Measurements from ENCODE around the gene PHF20. TPM values are rescaled to one million over a fixed set of nuclear protein-coding genes. Genes with fewer than 3 reads are reported as not detected.
A peak's percentile ranks its signal among the peaks of the same experiment; 100 is the strongest.

The PHF20 gene
- total RNA-seq, 4 donors from 2014 or later: 35.3 to 109 (median 76.5) TPM

- TF ChIP-seq, protein P1, sequence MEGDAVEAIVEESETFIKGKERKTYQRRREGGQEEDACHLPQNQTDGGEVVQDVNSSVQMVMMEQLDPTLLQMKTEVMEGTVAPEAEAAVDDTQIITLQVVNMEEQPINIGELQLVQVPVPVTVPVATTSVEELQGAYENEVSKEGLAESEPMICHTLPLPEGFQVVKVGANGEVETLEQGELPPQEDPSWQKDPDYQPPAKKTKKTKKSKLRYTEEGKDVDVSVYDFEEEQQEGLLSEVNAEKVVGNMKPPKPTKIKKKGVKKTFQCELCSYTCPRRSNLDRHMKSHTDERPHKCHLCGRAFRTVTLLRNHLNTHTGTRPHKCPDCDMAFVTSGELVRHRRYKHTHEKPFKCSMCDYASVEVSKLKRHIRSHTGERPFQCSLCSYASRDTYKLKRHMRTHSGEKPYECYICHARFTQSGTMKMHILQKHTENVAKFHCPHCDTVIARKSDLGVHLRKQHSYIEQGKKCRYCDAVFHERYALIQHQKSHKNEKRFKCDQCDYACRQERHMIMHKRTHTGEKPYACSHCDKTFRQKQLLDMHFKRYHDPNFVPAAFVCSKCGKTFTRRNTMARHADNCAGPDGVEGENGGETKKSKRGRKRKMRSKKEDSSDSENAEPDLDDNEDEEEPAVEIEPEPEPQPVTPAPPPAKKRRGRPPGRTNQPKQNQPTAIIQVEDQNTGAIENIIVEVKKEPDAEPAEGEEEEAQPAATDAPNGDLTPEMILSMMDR (IDR thresholded peaks at IDR 0.05): no peak
- no peak for TF ChIP-seq POLR2A (IDR thresholded peaks at IDR 0.05)
- H3K36me3 ChIP-seq: no peaks in the 10 kb centered on the region
- no peaks in the 10 kb centered on the region for H3K9me3 ChIP-seq
- peaks cover 3 to 7% of the 10 kb centered on the region in 2 donors for H3K4me1 ChIP-seq
- intact Hi-C loops (cut with DNase I; ENCODE audit: low total_unique reads): no loop called here
- no peak overlapping the region for H3K4me3 ChIP-seq
- no peaks in the 10 kb centered on the region for H3K27me3 ChIP-seq
- DNase-seq: no peak
- no peak overlapping the region for H3K27ac ChIP-seq
Measured at GRCh38 chr20:35788796-35789195, 17.0 kb downstream of the PHF20 start.

- Histone ChIP-seq H3K9me3 (no peaks in the 10 kb centered on the region), H3K27me3 (no peaks in the 10 kb centered on the region), H3K4me3 (no peak overlapping the region), H3K27ac (no peak overlapping the region), H3K36me3 (no peaks in the 10 kb centered on the region), H3K4me1 (peaks cover 3 to 7% of the 10 kb centered on the region in 2 donors)
- TF ChIP-seq, protein P1 (IDR thresholded peaks at IDR 0.05): no peak
- DNase-seq: no peak
- intact Hi-C loops (cut with DNase I; ENCODE audit: low total_unique reads): no loop called here
Measured at GRCh38 chr20:35791097-35791496, 19.3 kb downstream of the PHF20 start.

GRCh38 chr20:35791821-35792220 lies 20.0 kb downstream of the PHF20 start:
- no peak for DNase-seq
- intact Hi-C loops (cut with DNase I; ENCODE audit: low total_unique reads): no loop called here
- Histone ChIP-seq H3K4me1 (peaks cover 3 to 7% of the 10 kb centered on the region in 2 donors), H3K9me3 (no peaks in the 10 kb centered on the region), H3K4me3 (no peak overlapping the region), H3K27ac (peak overlapping the region; percentile 33 to 50), H3K27me3 (no peaks in the 10 kb centered on the region), H3K36me3 (no peaks in the 10 kb centered on the region)
- TF ChIP-seq, protein P1 (IDR thresholded peaks at IDR 0.05): no peak
- TF ChIP-seq POLR2A (IDR thresholded peaks at IDR 0.05): no peak

DNA sequence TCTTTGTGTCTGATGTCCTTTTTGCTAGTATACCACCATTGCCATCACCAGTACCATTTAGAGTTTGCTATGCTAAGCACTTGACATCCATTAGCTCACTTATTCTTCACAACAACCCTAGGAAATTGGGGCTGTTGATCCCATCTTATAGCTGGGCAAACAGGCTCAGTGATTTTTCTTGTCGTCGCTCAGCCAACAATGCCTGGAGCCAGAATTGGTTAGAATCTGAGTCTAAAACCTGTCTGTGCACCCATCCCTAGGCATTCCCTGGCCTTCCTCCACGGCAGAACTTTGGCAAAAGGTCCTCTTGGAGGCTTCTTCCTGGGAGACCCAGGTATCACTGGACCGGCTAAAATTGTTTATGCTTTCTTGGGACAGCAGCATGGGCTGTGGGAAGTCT lies 20.9 kb downstream of the PHF20 start:
- H3K27ac ChIP-seq: peak overlapping the region in 1 of 2 donors; percentile 50
- no peak for DNase-seq

GRCh38 chr20:35796571-35796970 lies 24.8 kb downstream of the PHF20 start:
- no peak for TF ChIP-seq POLR2A (IDR thresholded peaks at IDR 0.05)
- TF ChIP-seq, protein P1 (IDR thresholded peaks at IDR 0.05): no peak
- intact Hi-C loops (cut with DNase I; ENCODE audit: low total_unique reads): no loop called here
- Histone ChIP-seq H3K27ac (no peak overlapping the region), H3K36me3 (no peaks in the 10 kb centered on the region), H3K27me3 (no peaks in the 10 kb centered on the region), H3K4me3 (no peak overlapping the region), H3K9me3 (no peaks in the 10 kb centered on the region), H3K4me1 (peaks cover 3 to 7% of the 10 kb centered on the region in 2 donors)
- no peak for DNase-seq

More for the DNA sequence above, 20.9 kb downstream of the PHF20 start:
- no peaks in the 10 kb centered on the region for H3K27me3 ChIP-seq
- no peaks in the 10 kb centered on the region for H3K9me3 ChIP-seq
- TF ChIP-seq POLR2A (IDR thresholded peaks at IDR 0.05): no peak
- intact Hi-C loops (cut with DNase I; ENCODE audit: low total_unique reads): no loop called here
- no peak overlapping the region for H3K4me3 ChIP-seq
- no peaks in the 10 kb centered on the region for H3K36me3 ChIP-seq
- peaks cover 3 to 7% of the 10 kb centered on the region in 2 donors for H3K4me1 ChIP-seq

DNA sequence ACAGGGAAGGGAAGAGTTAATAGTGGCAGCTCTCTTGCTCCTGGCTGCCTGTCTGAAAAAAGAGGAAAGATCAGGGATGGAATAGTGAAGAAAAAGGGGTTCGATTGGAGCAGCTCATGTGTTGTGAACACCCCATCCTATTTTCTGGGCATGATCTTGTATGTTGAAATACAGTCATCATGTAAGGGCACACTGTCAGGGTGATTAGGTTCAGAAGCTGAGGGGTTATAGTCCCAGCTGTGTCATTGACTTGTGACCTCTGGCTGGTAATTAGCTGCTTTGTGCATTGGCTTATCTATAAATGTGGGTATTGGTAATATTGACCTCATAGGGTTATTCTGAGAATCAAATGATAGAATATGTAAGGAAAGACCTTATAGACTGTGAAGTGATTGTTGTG lies 30.1 kb downstream of the PHF20 start:
- no peak for DNase-seq
- Histone ChIP-seq H3K36me3 (no peaks in the 10 kb centered on the region), H3K27ac (no peak overlapping the region), H3K4me3 (no peak overlapping the region), H3K9me3 (no peaks in the 10 kb centered on the region), H3K27me3 (no peaks in the 10 kb centered on the region), H3K4me1 (no peaks in the 10 kb centered on the region)
- TF ChIP-seq, protein P1 (IDR thresholded peaks at IDR 0.05): no peak
- no peak for TF ChIP-seq POLR2A (IDR thresholded peaks at IDR 0.05)
- intact Hi-C loops (cut with DNase I; ENCODE audit: low total_unique reads): no loop called here
